B cell (primary cell): ENCODE data around the gene NEK11.

Experiments
- EZH2 ChIP-seq: IDR thresholded peaks from 2 replicates; pipeline ENCODE4 v1.6.1; 2012; ENCODE audit warnings: borderline replicate concordance, low read depth, mild to moderate bottlenecking, moderate library complexity, low read length; ENCODE audit not compliant: insufficient read depth, poor library complexity, severe bottlenecking
- TF ChIP-seq, protein P1 (sequence below): fragments of 200-600 bp; IDR thresholded peaks from one replicate; pipeline ENCODE4 v1.8.0; 2022; ENCODE audit warnings: antibody characterized with exemption, mild to moderate bottlenecking

- TF ChIP-seq, protein P1, sequence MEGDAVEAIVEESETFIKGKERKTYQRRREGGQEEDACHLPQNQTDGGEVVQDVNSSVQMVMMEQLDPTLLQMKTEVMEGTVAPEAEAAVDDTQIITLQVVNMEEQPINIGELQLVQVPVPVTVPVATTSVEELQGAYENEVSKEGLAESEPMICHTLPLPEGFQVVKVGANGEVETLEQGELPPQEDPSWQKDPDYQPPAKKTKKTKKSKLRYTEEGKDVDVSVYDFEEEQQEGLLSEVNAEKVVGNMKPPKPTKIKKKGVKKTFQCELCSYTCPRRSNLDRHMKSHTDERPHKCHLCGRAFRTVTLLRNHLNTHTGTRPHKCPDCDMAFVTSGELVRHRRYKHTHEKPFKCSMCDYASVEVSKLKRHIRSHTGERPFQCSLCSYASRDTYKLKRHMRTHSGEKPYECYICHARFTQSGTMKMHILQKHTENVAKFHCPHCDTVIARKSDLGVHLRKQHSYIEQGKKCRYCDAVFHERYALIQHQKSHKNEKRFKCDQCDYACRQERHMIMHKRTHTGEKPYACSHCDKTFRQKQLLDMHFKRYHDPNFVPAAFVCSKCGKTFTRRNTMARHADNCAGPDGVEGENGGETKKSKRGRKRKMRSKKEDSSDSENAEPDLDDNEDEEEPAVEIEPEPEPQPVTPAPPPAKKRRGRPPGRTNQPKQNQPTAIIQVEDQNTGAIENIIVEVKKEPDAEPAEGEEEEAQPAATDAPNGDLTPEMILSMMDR, result no peak
- no peak for TF ChIP-seq EZH2
These were observed 258.8 kb downstream of the NEK11 start for GRCh38 chr3:131285456-131285855.
